Thoracic aorta (tissue), 2 donors: ENCODE results near the gene UNC13A. TPM values are rescaled to one million over a fixed set of nuclear protein-coding genes. Genes with fewer than 3 reads are reported as not detected.

Experiments
- ATAC-seq: fragments of 150-250 bp; one replicate; pipeline ENCODE4 v1.8.0; 2017; ENCODE audit warnings: low read depth; ENCODE audit not compliant: insufficient number of reproducible peaks, low FRiP score
- DNase-seq: peaks from one replicate; pipeline ENCODE4 v3.0.0-alpha.2; 2020; ENCODE audit warnings: low spot score
- H3K27ac ChIP-seq, 2 donors: fragments of 200-600 bp; sonication (generic); 1 replicate in 1 of 2; 2 replicates in 1 of 2; pipeline ENCODE4 v1.5.1; 2016; ENCODE audit warnings: mild to moderate bottlenecking in 2 of 2, moderate library complexity in 2 of 2
- H3K27me3 ChIP-seq: fragments of 200-600 bp; sonication (generic); replicated peaks from 2 replicates; pipeline ENCODE4 v1.6.0; 2016; ENCODE audit warnings: mild to moderate bottlenecking; ENCODE audit not compliant: insufficient read depth
- H3K36me3 ChIP-seq: fragments of 200-600 bp; sonication (generic); one replicate; pipeline ENCODE4 v1.5.1; 2016
- H3K4me1 ChIP-seq, 2 donors: fragments of 200-600 bp; sonication (generic); 1 replicate in 1 of 2; 2 replicates in 1 of 2; pipeline versions ENCODE4 v1.5.1 to v1.6.0; 2016; ENCODE audit warnings: low read depth in 2 of 2, mild to moderate bottlenecking in 1 of 2; ENCODE audit not compliant: control insufficient read depth in 1 of 2
- H3K4me3 ChIP-seq: fragments of 200-600 bp; sonication (generic); 2 replicates; pipeline ENCODE4 v1.5.1; 2016; ENCODE audit warnings: mild to moderate bottlenecking
- H3K9me3 ChIP-seq: fragments of 200-600 bp; sonication (generic); 2 replicates; pipeline ENCODE4 v1.5.1; 2016
- total RNA-seq, 2 donors: library from RNA; depleted of rRNA; stranded (reverse); fragments of >200 nt; gene quantifications; one replicate each; pipeline versions ENCODE4 v1.1.0 to v1.2.3, GENCODE V29; 2016
- TF ChIP-seq, protein P1 (sequence below): fragments of 200-600 bp; sonication (generic); IDR thresholded peaks from one replicate; pipeline ENCODE4 v1.5.1; 2019; ENCODE audit warnings: antibody characterized with exemption

UNC13A gene
- total RNA-seq, 2 donors from 2014 or later: 2.1 to 7.7 TPM

- TF ChIP-seq, protein P1, sequence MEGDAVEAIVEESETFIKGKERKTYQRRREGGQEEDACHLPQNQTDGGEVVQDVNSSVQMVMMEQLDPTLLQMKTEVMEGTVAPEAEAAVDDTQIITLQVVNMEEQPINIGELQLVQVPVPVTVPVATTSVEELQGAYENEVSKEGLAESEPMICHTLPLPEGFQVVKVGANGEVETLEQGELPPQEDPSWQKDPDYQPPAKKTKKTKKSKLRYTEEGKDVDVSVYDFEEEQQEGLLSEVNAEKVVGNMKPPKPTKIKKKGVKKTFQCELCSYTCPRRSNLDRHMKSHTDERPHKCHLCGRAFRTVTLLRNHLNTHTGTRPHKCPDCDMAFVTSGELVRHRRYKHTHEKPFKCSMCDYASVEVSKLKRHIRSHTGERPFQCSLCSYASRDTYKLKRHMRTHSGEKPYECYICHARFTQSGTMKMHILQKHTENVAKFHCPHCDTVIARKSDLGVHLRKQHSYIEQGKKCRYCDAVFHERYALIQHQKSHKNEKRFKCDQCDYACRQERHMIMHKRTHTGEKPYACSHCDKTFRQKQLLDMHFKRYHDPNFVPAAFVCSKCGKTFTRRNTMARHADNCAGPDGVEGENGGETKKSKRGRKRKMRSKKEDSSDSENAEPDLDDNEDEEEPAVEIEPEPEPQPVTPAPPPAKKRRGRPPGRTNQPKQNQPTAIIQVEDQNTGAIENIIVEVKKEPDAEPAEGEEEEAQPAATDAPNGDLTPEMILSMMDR: no peak
- no peak for ATAC-seq
These were observed 11.2 kb downstream of the UNC13A start for GRCh38 chr19:17677002-17677401.

DNA sequence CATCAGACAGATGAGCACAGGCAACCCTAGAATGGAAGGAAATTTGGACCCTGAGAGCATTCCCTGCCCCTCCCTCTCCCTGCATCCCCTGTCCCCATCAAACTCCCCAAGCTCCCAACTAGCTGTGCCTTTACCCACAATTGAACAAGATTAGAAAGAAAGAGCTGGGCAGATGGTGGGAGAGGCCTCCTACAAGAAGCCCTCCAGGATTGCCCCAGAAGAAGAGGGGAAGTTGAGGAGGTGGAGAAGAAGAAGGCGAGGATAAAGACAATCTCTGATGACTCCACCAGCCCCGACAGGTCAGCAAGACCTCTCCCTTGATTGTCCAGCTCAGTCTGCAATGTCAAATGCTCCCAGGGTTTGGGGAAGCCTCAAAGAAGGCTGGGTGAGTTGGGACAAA lies 11.9 kb downstream of the UNC13A start:
- H3K36me3 ChIP-seq: no peaks in the 10 kb centered on the region
- no peak overlapping the region for H3K4me3 ChIP-seq
- H3K9me3 ChIP-seq: no peaks in the 10 kb centered on the region
- H3K27ac ChIP-seq: no peak overlapping the region
- TF ChIP-seq, protein P1: no peak
- ATAC-seq: no peak
- DNase-seq: no peak
- H3K4me1 ChIP-seq: peaks cover 10 to 19% of the 10 kb centered on the region in 2 donors
- no peaks in the 10 kb centered on the region for H3K27me3 ChIP-seq

More at GRCh38 chr19:17677002-17677401, 11.2 kb downstream of the UNC13A start:
- Histone ChIP-seq H3K27me3 (no peaks in the 10 kb centered on the region), H3K4me3 (no peak overlapping the region), H3K27ac (no peak overlapping the region), H3K4me1 (peaks cover 10 to 19% of the 10 kb centered on the region in 2 donors), H3K9me3 (no peaks in the 10 kb centered on the region), H3K36me3 (no peaks in the 10 kb centered on the region)
- DNase-seq: no peak

- DNase-seq: no peak
- Histone ChIP-seq H3K4me3 (peak overlapping the region; percentile 4), H3K27me3 (no peaks in the 10 kb centered on the region), H3K4me1 (peaks cover 3 to 11% of the 10 kb centered on the region in 2 donors), H3K9me3 (no peaks in the 10 kb centered on the region), H3K27ac (peak overlapping the region in 1 of 2 donors; percentile 63), H3K36me3 (no peaks in the 10 kb centered on the region)
- ATAC-seq: no peak
- TF ChIP-seq, protein P1: no peak
These were observed 14.0 kb downstream of the UNC13A start for GRCh38 chr19:17673937-17674799.

- DNase-seq: no peak
- no peak for ATAC-seq
- H3K4me1 ChIP-seq: peaks cover 3 to 11% of the 10 kb centered on the region in 2 donors
- no peaks in the 10 kb centered on the region for H3K9me3 ChIP-seq
- TF ChIP-seq, protein P1: no peak
- no peak overlapping the region for H3K27ac ChIP-seq
- H3K4me3 ChIP-seq: no peak overlapping the region
- no peaks in the 10 kb centered on the region for H3K27me3 ChIP-seq
- no peaks in the 10 kb centered on the region for H3K36me3 ChIP-seq
These were observed 16.2 kb downstream of the UNC13A start for GRCh38 chr19:17671906-17672305.

DNA sequence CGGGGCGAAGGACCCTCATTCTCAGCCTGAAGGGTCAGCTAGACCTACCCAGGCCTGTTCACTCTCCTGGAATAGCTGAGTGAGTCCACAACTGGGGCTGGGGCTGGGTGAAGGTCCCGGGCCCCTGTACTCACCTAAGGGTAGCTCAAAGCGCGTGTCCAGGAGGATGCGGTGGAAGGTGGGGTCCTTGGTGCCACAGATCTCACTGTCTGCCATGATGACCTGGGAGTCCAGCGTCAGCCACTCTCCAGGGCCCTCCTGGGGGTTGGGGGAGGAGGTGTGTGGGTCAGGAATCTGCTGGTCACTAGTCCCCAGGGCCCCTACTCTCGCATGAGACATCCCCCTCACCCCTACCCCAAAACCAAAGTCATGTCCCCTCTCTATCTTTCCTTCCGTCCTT lies 18.7 kb downstream of the UNC13A start:
- Histone ChIP-seq H3K9me3 (peaks cover 5% of the 10 kb centered on the region), H3K36me3 (no peaks in the 10 kb centered on the region), H3K27me3 (no peaks in the 10 kb centered on the region), H3K4me3 (no peak overlapping the region), H3K27ac (no peak overlapping the region), H3K4me1 (peaks cover 3 to 7% of the 10 kb centered on the region in 2 donors)
- TF ChIP-seq, protein P1: no peak
- DNase-seq: no peak
- no peak for ATAC-seq
